BE2C (cell line): Measurements from ENCODE around the gene XRCC4.

Source experiments
- DNase-seq: peaks from one replicate; pipeline ENCODE4 v3.0.0-alpha.2; 2020
- H3K27me3 ChIP-seq: fragments of 250-450 bp; sonication (Bioruptor Pico); 2 replicates; pipeline ENCODE4 v1.5.1; 2020; ENCODE audit warnings: mild to moderate bottlenecking
- H3K36me3 ChIP-seq: fragments of 250-450 bp; sonication (Bioruptor Pico); 2 replicates; pipeline ENCODE4 v1.5.1; 2020; ENCODE audit warnings: mild to moderate bottlenecking
- H3K4me1 ChIP-seq: fragments of 250-450 bp; sonication (Bioruptor Pico); 2 replicates; pipeline ENCODE4 v1.5.1; 2020
- H3K4me3 ChIP-seq: 2 replicates; pipeline ENCODE4 v1.5.1; 2011; ENCODE audit warnings: low read depth, low read length
- H3K9me3 ChIP-seq: fragments of 250-450 bp; sonication (Bioruptor Pico); 2 replicates; pipeline ENCODE4 v1.5.1; 2020
- TF ChIP-seq, protein P1 (sequence below): IDR thresholded peaks from 2 replicates; pipeline ENCODE4 v1.5.1; 2012; ENCODE audit warnings: mild to moderate bottlenecking, low read depth, low read length

Gene XRCC4

DNA sequence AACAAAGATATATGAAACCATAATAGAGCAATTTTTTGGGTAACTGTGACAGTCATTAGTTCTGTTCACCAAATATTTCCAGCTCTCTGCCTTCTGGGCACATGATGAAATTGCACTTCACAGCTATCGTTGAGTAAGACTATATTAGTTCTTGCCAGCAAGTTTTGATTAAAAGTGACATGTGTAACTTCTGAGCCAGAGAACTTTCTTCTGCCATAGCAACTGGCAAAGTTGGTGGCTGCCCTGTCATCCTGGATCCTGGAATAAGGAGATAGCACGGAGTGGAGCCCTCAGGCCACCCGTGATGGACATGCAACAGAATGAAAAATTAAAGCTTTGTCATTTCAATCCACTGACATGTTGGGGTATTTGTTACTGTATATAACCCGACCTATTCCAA is 199.8 kb downstream of the XRCC4 start:
- DNase-seq: no peak
- Histone ChIP-seq H3K9me3 (no peaks in the 10 kb centered on the region), H3K36me3 (no peaks in the 10 kb centered on the region), H3K27me3 (no peaks in the 10 kb centered on the region), H3K4me3 (no peak overlapping the region), H3K4me1 (no peaks in the 10 kb centered on the region)
- TF ChIP-seq, protein P1, sequence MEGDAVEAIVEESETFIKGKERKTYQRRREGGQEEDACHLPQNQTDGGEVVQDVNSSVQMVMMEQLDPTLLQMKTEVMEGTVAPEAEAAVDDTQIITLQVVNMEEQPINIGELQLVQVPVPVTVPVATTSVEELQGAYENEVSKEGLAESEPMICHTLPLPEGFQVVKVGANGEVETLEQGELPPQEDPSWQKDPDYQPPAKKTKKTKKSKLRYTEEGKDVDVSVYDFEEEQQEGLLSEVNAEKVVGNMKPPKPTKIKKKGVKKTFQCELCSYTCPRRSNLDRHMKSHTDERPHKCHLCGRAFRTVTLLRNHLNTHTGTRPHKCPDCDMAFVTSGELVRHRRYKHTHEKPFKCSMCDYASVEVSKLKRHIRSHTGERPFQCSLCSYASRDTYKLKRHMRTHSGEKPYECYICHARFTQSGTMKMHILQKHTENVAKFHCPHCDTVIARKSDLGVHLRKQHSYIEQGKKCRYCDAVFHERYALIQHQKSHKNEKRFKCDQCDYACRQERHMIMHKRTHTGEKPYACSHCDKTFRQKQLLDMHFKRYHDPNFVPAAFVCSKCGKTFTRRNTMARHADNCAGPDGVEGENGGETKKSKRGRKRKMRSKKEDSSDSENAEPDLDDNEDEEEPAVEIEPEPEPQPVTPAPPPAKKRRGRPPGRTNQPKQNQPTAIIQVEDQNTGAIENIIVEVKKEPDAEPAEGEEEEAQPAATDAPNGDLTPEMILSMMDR: no peak

DNA sequence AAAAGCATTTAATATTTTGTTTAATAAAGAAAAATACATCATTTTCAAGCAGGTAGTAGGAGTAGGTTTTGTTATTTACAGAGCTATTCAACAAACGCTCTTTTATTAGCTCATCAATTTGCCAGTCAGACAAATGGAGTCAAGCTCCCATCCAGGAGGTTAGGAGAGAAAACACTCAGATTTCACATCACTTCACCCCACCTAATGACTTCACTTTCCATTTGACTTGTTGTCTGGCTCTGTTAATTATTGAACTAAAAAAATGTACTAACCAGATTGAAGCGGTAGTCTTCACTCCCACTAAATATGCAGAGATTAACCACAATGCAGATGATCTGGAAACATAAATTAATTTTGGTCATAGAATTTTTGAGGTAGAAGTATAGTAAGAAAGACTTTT is 200.6 kb downstream of the XRCC4 start:
- H3K9me3 ChIP-seq: no peaks in the 10 kb centered on the region
- TF ChIP-seq, protein P1: no peak
- no peak for DNase-seq
- H3K4me3 ChIP-seq: no peak overlapping the region
- H3K27me3 ChIP-seq: no peaks in the 10 kb centered on the region
- no peaks in the 10 kb centered on the region for H3K4me1 ChIP-seq
- H3K36me3 ChIP-seq: no peaks in the 10 kb centered on the region

DNA sequence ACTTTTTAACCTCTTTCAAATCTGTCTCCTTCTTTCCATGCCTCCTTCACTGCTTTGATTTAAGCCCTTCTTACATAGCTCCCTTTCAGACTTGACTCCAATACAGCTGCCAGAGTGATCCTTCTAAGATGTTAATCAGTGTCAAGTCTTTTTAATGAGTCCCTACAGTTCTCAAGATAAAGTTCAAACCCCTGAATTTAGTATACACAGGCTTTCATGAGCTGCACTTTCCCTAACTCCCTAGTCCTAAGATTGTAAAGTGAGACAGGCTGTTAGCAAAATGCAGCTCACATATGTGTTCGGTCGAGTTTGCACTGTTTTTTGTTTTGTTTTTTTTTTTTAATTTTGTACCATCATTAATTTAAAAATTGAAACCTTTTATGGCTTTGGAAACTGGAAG is 203.8 kb downstream of the XRCC4 start:
- no peak overlapping the region for H3K4me3 ChIP-seq
- H3K9me3 ChIP-seq: no peaks in the 10 kb centered on the region
- no peaks in the 10 kb centered on the region for H3K27me3 ChIP-seq
- no peaks in the 10 kb centered on the region for H3K4me1 ChIP-seq
- H3K36me3 ChIP-seq: no peaks in the 10 kb centered on the region
- no peak for DNase-seq
- TF ChIP-seq, protein P1: no peak

DNA sequence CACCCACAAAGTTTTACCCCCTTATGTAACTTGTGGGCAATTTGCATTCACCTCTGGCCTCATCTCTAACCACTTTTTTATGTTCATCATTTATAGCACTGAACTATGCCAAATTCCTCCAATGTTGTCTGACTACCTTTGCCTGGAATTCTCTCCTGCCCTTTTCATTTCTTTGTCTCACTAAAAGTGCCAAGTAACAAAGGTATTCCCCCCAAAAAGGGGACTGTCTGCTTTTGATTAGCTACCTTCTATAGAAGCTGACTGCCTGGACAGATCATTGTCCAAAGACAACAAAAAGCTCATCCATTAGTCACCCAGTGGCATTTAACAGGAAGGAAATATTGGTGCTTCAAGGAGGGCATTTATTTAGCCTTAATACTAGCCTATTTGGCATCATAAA is 204.3 kb downstream of the XRCC4 start:
- TF ChIP-seq, protein P1: no peak
- no peaks in the 10 kb centered on the region for H3K36me3 ChIP-seq
- no peaks in the 10 kb centered on the region for H3K4me1 ChIP-seq
- H3K4me3 ChIP-seq: no peak overlapping the region
- DNase-seq: no peak
- H3K27me3 ChIP-seq: no peaks in the 10 kb centered on the region
- no peaks in the 10 kb centered on the region for H3K9me3 ChIP-seq

DNA sequence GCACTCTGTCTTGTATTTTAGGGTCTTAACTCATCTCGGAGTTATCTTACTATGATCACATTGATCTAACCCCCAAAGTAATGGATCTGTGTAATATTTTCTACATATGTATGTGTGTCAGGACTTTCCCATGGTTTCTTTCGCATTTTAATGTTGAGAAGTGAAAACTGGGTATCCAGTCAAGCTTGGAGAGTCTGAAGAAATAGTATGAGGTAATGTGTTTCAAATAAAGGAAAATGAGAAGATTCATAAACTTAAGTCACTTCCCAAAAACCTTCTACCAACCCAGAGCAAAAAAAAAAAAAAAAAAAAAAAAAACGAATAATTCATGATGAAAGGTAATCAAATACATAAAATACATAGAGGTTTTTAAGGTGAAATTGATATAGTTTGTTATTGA is 206.4 kb downstream of the XRCC4 start:
- Histone ChIP-seq H3K36me3 (no peaks in the 10 kb centered on the region), H3K9me3 (no peaks in the 10 kb centered on the region), H3K4me3 (no peak overlapping the region), H3K4me1 (no peaks in the 10 kb centered on the region), H3K27me3 (no peaks in the 10 kb centered on the region)
- DNase-seq: no peak
- TF ChIP-seq, protein P1: no peak

DNA sequence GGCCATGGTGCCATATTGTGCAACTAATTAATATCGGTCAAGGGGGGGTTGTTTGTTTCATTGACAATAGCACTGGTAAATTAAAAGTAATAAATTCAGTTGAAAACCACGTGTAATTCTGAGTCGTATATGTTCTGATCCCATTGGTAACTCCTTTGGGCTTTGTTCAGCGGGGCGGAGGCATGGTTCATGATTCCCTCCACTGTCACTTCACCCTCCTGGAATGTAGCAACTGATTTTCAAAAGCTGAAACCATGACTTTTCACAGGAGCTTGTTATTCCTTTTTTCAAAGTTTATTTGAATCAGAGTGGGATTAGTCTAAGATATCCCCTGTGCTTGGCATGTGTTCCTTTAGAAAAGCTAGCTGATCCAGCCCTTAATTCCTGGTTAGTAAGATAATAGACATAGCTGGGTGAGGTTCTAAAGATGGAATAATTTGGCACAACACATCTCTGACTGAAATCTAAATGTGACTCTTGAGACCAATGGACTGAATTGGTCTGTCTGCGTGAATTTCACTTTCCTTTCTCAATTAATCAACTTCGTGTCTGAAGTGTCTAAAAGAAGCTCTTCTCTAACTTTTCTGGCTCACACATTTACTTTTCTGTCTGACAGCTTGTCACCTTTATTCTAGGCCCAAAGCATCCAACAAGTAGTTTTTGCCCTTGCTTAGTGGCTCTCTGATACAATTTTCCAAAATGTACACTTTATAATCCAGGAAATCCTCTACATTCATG is 208.5 kb downstream of the XRCC4 start:
- TF ChIP-seq, protein P1: no peak
- no peaks in the 10 kb centered on the region for H3K36me3 ChIP-seq
- no peak overlapping the region for H3K4me3 ChIP-seq
- no peak for DNase-seq
- H3K27me3 ChIP-seq: no peaks in the 10 kb centered on the region
- H3K4me1 ChIP-seq: no peaks in the 10 kb centered on the region
- H3K9me3 ChIP-seq: no peaks in the 10 kb centered on the region
